ENCODE results near the gene FHAD1.

FHAD1 gene

GRCh38 chr1:15261155-15262002, 14.4 kb downstream of the FHAD1 start:
- peak overlapping the region; percentile 11 to 78 for H3K27ac Mint-ChIP-seq

GRCh38 chr1:15262003-15262377, 15.0 kb downstream of the FHAD1 start:
- no peak for ATAC-seq (replicated peaks)
- no peaks in the 10 kb centered on the region for H3K9me3 Mint-ChIP-seq
- peak overlapping the region; percentile 37 to 69 for H3K4me3 Mint-ChIP-seq
- peak overlapping the region; percentile 11 to 78 for H3K27ac Mint-ChIP-seq
- H3K4me1 Mint-ChIP-seq (ENCODE audit: low read depth in 2 of 2) = peaks cover 11 to 14% of the 10 kb centered on the region in 2 donors
- DNase-seq = no peak
- H3K36me3 Mint-ChIP-seq (ENCODE audit: insufficient read depth) = no peaks in the 10 kb centered on the region
- peaks cover 13 to 51% of the 10 kb centered on the region in 2 donors for H3K27me3 Mint-ChIP-seq

More at GRCh38 chr1:15261155-15262002, 14.4 kb downstream of the FHAD1 start:
- peak overlapping the region; percentile 37 to 69 for H3K4me3 Mint-ChIP-seq
- no peak for DNase-seq
- no peaks in the 10 kb centered on the region for H3K9me3 Mint-ChIP-seq
- H3K4me1 Mint-ChIP-seq (ENCODE audit: low read depth in 2 of 2) = peaks cover 11 to 14% of the 10 kb centered on the region in 2 donors
- H3K36me3 Mint-ChIP-seq (ENCODE audit: insufficient read depth) = no peaks in the 10 kb centered on the region
- peaks cover 9 to 45% of the 10 kb centered on the region in 2 donors for H3K27me3 Mint-ChIP-seq
- peak; percentile 26 for ATAC-seq (replicated peaks)

GRCh38 chr1:15262706-15263105, 15.7 kb downstream of the FHAD1 start:
- H3K27me3 Mint-ChIP-seq = peaks cover 13 to 54% of the 10 kb centered on the region in 2 donors
- H3K4me1 Mint-ChIP-seq (ENCODE audit: low read depth in 2 of 2) = peaks cover 11 to 14% of the 10 kb centered on the region in 2 donors
- H3K9me3 Mint-ChIP-seq = no peaks in the 10 kb centered on the region
- ATAC-seq (replicated peaks) = no peak
- H3K36me3 Mint-ChIP-seq (ENCODE audit: insufficient read depth) = no peaks in the 10 kb centered on the region
- no peak overlapping the region for H3K4me3 Mint-ChIP-seq
- H3K27ac Mint-ChIP-seq = no peak overlapping the region
- DNase-seq = no peak

GRCh38 chr1:15264769-15265168, 17.7 kb downstream of the FHAD1 start:
- Mint-ChIP-seq H3K4me1 (ENCODE audit: low read depth in 2 of 2) (peaks cover 11 to 14% of the 10 kb centered on the region in 2 donors), H3K4me3 (no peak overlapping the region), H3K27ac (no peak overlapping the region), H3K9me3 (no peaks in the 10 kb centered on the region), H3K27me3 (peaks cover 19 to 61% of the 10 kb centered on the region in 2 donors), H3K36me3 (ENCODE audit: insufficient read depth) (no peaks in the 10 kb centered on the region)
- DNase-seq = no peak
- no peak for ATAC-seq (replicated peaks)

- no peaks in the 10 kb centered on the region for H3K36me3 Mint-ChIP-seq (ENCODE audit: insufficient read depth)
- DNase-seq (no peak), ATAC-seq (replicated peaks) (no peak)
- no peak overlapping the region for H3K27ac Mint-ChIP-seq
- peaks cover 0 to 2% of the 10 kb centered on the region in 2 donors for H3K4me1 Mint-ChIP-seq (ENCODE audit: low read depth in 2 of 2)
- H3K9me3 Mint-ChIP-seq = no peaks in the 10 kb centered on the region
- peaks cover 40 to 57% of the 10 kb centered on the region in 2 donors for H3K27me3 Mint-ChIP-seq
- H3K4me3 Mint-ChIP-seq = no peak overlapping the region
Measured at GRCh38 chr1:15271196-15271595, 24.2 kb downstream of the FHAD1 start.

- no peak overlapping the region for H3K27ac Mint-ChIP-seq
- peak; percentile 68 for ATAC-seq (replicated peaks)
- H3K9me3 Mint-ChIP-seq = no peaks in the 10 kb centered on the region
- no peaks in the 10 kb centered on the region for H3K36me3 Mint-ChIP-seq (ENCODE audit: insufficient read depth)
- H3K4me1 Mint-ChIP-seq (ENCODE audit: low read depth in 2 of 2) = peaks cover 0 to 2% of the 10 kb centered on the region in 2 donors
- peak; percentile 19 to 30 (median 21) for DNase-seq
- peaks cover 42 to 57% of the 10 kb centered on the region in 2 donors for H3K27me3 Mint-ChIP-seq
- H3K4me3 Mint-ChIP-seq = no peak overlapping the region
Measured at GRCh38 chr1:15272009-15272781, 25.2 kb downstream of the FHAD1 start.

- H3K36me3 Mint-ChIP-seq (ENCODE audit: insufficient read depth) = no peaks in the 10 kb centered on the region
- H3K9me3 Mint-ChIP-seq = no peaks in the 10 kb centered on the region
- peaks cover 0 to 2% of the 10 kb centered on the region in 2 donors for H3K4me1 Mint-ChIP-seq (ENCODE audit: low read depth in 2 of 2)
- no peak for DNase-seq
- no peak overlapping the region for H3K27ac Mint-ChIP-seq
- no peak for ATAC-seq (replicated peaks)
- H3K4me3 Mint-ChIP-seq = no peak overlapping the region
- H3K27me3 Mint-ChIP-seq = peaks cover 48 to 62% of the 10 kb centered on the region in 2 donors
Measured at GRCh38 chr1:15272782-15273127, 25.7 kb downstream of the FHAD1 start.

- Mint-ChIP-seq H3K4me3 (no peak overlapping the region), H3K27me3 (peaks cover 53 to 63% of the 10 kb centered on the region in 2 donors), H3K9me3 (no peaks in the 10 kb centered on the region), H3K4me1 (ENCODE audit: low read depth in 2 of 2) (peaks cover 0 to 2% of the 10 kb centered on the region in 2 donors), H3K27ac (no peak overlapping the region), H3K36me3 (ENCODE audit: insufficient read depth) (no peaks in the 10 kb centered on the region)
- DNase-seq = no peak
- no peak for ATAC-seq (replicated peaks)
Measured at GRCh38 chr1:15273274-15273673, 26.3 kb downstream of the FHAD1 start.

- ATAC-seq (replicated peaks) (no peak), DNase-seq (no peak)
- Mint-ChIP-seq H3K27ac (no peak overlapping the region), H3K27me3 (peaks cover 47 to 67% of the 10 kb centered on the region in 2 donors), H3K4me3 (no peak overlapping the region), H3K36me3 (ENCODE audit: insufficient read depth) (no peaks in the 10 kb centered on the region), H3K9me3 (no peaks in the 10 kb centered on the region), H3K4me1 (ENCODE audit: low read depth in 2 of 2) (peaks cover 0 to 2% of the 10 kb centered on the region in 2 donors)
Measured at GRCh38 chr1:15275921-15276683, 29.1 kb downstream of the FHAD1 start.

GRCh38 chr1:15276691-15277446, 29.8 kb downstream of the FHAD1 start:
- Mint-ChIP-seq H3K4me3 (no peak overlapping the region), H3K27me3 (peaks cover 50 to 75% of the 10 kb centered on the region in 2 donors), H3K9me3 (no peaks in the 10 kb centered on the region), H3K4me1 (ENCODE audit: low read depth in 2 of 2) (peaks cover 0 to 2% of the 10 kb centered on the region in 2 donors), H3K36me3 (ENCODE audit: insufficient read depth) (no peaks in the 10 kb centered on the region), H3K27ac (no peak overlapping the region)
- DNase-seq (no peak), ATAC-seq (replicated peaks) (no peak)

GRCh38 chr1:15277447-15277838, 30.4 kb downstream of the FHAD1 start:
- H3K9me3 Mint-ChIP-seq = no peaks in the 10 kb centered on the region
- H3K4me1 Mint-ChIP-seq (ENCODE audit: low read depth in 2 of 2) = peaks cover 0 to under 1% of the 10 kb centered on the region in 2 donors

GRCh38 chr1:15277933-15278332, 30.9 kb downstream of the FHAD1 start:
- Mint-ChIP-seq H3K27ac (no peak overlapping the region), H3K9me3 (no peaks in the 10 kb centered on the region)

More at GRCh38 chr1:15277447-15277838, 30.4 kb downstream of the FHAD1 start:
- H3K27ac Mint-ChIP-seq = no peak overlapping the region
- H3K36me3 Mint-ChIP-seq (ENCODE audit: insufficient read depth) = no peaks in the 10 kb centered on the region
- no peak for ATAC-seq (replicated peaks)
- peaks cover 50 to 73% of the 10 kb centered on the region in 2 donors for H3K27me3 Mint-ChIP-seq
- no peak for DNase-seq
- H3K4me3 Mint-ChIP-seq = no peak overlapping the region

More at GRCh38 chr1:15277933-15278332, 30.9 kb downstream of the FHAD1 start:
- DNase-seq (no peak), ATAC-seq (replicated peaks) (no peak)
- H3K27me3 Mint-ChIP-seq = peaks cover 45 to 70% of the 10 kb centered on the region in 2 donors
- H3K36me3 Mint-ChIP-seq (ENCODE audit: insufficient read depth) = no peaks in the 10 kb centered on the region
- no peak overlapping the region for H3K4me3 Mint-ChIP-seq
- H3K4me1 Mint-ChIP-seq (ENCODE audit: low read depth in 2 of 2) = no peaks in the 10 kb centered on the region

Measured in effector memory CD8-positive, alpha-beta T cell (primary cell).